ENCODE measurements around the gene ZNF682. TPM values are rescaled to one million over a fixed set of nuclear protein-coding genes. Genes with fewer than 3 reads are reported as not detected.

Gene ZNF682
- total and polyA plus RNA-seq, 2 of the 13 experiments (the other 11 are each of a cell fraction or from before 2014, with no cell fraction given): 2.0 to 7.2 TPM

GRCh38 chr19:20051841-20052768 is 12.8 kb upstream of the ZNF682 start (continued):
- no peak for TF ChIP-seq E2F1 (CRISPR knock-in tag; IDR thresholded peaks at IDR 0.05)
- TF ChIP-seq ZMAT3 (CRISPR knock-in tag; conservative IDR thresholded peaks at IDR 0.05): no peak
- TF ChIP-seq CSRNP2 (CRISPR knock-in tag; conservative IDR thresholded peaks at IDR 0.05; ENCODE audit: low read depth): no peak
- TF ChIP-seq ZXDC (CRISPR knock-in tag; IDR thresholded peaks at IDR 0.05): no peak
- TF ChIP-seq ARID2 (CRISPR knock-in tag; IDR thresholded peaks at IDR 0.05; ENCODE audit: borderline replicate concordance): no peak
- TF ChIP-seq AKAP8 (CRISPR knock-in tag; IDR thresholded peaks at IDR 0.05): no peak
- TF ChIP-seq NFAT5 (CRISPR knock-in tag; IDR thresholded peaks at IDR 0.05): no peak
- TF ChIP-seq ERF (CRISPR knock-in tag; IDR thresholded peaks at IDR 0.05): no peak
- no peak for TF ChIP-seq KLF16 (CRISPR knock-in tag; IDR thresholded peaks at IDR 0.05)
- no peak for TF ChIP-seq JDP2 (CRISPR knock-in tag; IDR thresholded peaks at IDR 0.05; ENCODE audit: borderline replicate concordance)
- TF ChIP-seq HBP1 (CRISPR knock-in tag; IDR thresholded peaks at IDR 0.05; ENCODE audit: low read depth): 0 out of 2 replicates have a peak, but pooled peaks have one; percentile 12
- TF ChIP-seq ZNF354B (CRISPR knock-in tag; IDR thresholded peaks at IDR 0.05): no peak
- no peak for TF ChIP-seq TFAP4 (IDR thresholded peaks at IDR 0.05; ENCODE audit: borderline replicate concordance, low read depth)

Data from HepG2 (cell line).